GM21528 (cell line): ENCODE results near the gene LTO1.

Source experiments
- ATAC-seq: cut with Tn5 transposase; IDR thresholded peaks from one replicate; pipeline ENCODE4 v1.9.1; 2021; ENCODE audit warnings: mild to moderate bottlenecking, moderate library complexity; ENCODE audit not compliant: unreplicated experiment, low FRiP score

The LTO1 gene

DNA sequence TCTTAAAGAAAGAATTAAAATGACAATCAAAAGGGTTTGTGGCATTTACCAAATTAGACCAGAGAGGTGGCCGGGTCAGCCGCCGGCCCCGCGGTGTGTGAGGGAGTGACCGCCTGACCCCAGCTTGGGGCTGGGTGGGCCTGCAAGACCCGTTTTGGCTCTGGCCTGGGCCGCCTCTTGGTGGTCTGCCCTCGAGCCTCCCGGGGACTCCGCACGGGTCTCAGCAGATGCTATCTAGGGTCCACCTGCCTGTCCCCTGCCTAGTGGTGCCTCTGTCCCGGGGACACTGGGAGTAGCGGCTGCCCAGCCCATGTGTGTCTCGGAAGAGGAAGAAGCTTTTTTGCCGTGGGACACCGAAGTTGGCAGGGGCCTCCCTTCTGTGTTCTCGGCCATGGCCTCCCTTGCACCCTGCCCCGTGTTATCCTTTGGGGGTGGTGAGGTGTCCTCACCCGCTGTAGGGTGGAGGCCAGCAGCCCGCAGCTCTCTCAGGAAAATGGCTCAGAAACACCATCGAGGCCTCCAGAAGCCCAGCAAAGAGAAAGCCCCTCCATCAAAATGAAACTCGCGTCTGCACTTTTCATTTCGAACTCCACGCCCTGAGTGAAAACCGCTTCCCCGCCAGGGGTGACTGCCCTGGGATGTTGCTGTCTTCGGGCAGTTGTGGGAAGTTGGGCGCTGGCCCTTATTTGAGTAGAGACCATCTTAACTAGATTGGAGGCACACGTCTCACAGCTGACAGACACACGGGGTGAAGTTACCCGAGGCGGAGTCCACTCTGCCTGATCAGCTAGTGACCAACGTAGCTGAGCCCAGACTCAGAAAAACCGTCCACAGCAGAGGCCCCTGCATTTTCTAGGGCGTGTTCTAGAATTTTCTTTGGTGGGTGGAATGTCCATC is 26.2 kb downstream of the LTO1 start:
- no peak for ATAC-seq

DNA sequence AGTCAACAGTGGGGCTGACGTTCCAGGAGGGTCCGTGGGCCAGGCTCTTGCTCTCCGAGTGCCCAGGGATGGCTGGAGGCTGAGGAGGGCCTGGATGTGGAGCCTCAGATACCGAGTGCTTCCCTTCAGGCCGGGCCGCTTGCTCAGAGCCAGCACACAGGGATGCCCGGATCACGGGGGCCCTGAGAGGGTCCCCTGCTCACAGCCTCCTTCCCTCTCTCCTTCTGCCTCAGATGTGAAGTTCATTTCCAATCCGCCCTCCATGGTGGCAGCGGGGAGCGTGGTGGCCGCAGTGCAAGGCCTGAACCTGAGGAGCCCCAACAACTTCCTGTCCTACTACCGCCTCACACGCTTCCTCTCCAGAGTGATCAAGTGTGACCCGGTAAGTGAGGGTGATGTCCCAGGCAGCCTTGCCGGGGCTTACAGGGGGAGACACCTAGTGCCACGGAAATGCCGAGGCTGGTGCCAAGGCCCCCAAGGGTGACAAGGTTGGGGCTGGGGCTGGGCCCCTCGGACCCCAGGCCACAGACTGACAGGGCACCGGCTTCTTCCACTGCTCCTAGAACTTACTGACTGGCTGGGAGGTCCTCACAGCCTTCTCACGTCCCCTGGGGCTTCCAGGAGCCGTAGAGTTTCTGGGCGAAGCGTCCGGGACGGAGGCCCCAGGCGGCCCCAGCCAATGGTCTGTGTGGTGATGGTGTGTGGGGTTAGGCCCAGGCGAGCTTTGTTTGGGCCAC is 27.2 kb downstream of the LTO1 start:
- ATAC-seq = no peak

GRCh38 chr11:69647390-69647748 is 27.8 kb downstream of the LTO1 start:
- ATAC-seq = no peak

- no peak for ATAC-seq
Measured at GRCh38 chr11:69646493-69647389, 28.4 kb downstream of the LTO1 start.

DNA sequence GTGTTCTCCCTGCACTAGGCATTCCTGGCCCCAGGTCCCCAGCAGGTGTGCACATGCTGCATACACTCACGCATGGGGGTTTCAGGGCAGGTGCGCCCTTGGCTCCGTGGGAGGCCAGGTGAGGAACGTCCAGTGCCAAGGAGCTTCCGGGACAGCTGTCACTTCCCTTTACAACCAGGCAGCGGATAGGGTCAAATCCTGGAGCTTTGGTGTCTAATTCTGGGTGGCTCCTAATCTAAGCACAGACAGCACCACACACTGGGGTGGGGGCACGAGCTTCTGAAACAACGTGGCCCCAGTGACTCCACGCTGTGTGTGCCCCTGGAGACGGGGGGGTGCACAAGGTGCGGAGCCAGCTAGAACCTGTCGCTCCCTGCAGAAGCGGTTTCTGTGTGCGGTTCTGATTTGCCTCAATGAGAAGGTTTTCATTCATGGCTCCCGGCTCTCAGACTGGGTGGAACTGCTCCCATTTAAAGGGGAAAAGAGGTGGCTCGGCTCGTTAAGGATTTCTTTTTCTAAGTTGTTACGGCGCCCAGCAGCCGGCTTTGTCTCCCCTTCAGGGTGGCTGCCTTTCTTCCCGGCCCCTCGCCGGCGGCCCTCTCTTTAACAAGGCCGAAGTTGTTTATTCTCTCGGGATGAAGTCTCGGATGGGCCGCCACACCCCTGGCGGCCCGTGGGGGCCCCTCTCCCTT is 29.2 kb downstream of the LTO1 start:
- no peak for ATAC-seq

DNA sequence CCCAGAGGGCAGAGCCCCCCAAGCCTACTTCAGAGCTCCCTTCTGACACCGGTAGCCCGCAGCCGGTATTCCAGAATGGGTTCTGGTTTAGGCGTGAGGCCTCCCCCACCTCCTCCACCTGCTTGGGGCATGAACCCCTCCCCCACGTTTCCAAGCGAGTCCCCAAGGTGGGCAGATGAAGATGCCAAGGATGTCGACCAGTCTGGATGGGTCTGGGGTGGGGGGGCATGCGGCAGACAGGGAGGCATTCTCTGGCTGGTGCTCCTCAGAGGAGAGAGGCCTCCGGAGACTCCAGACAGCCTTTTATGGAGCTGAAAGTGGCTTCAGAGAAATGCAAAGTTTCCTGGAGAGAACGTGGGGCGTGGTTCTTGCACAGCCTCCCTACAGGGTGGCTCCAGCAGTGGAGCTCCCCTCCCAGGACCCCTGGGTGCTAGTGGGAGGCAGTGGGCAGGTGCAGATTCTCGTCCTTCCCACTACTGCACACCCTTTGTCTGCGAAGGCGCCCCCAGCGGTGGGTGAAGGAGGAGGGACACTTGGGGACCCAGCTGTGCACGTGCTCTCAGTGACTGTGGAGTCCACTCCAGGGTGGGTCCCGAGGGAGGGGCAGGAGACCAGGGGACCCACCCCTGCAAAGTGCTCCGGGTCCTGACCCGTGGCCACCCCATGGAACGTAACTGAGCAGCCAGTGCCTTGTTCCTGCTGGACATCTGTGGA is 30.0 kb downstream of the LTO1 start:
- ATAC-seq = no peak

DNA sequence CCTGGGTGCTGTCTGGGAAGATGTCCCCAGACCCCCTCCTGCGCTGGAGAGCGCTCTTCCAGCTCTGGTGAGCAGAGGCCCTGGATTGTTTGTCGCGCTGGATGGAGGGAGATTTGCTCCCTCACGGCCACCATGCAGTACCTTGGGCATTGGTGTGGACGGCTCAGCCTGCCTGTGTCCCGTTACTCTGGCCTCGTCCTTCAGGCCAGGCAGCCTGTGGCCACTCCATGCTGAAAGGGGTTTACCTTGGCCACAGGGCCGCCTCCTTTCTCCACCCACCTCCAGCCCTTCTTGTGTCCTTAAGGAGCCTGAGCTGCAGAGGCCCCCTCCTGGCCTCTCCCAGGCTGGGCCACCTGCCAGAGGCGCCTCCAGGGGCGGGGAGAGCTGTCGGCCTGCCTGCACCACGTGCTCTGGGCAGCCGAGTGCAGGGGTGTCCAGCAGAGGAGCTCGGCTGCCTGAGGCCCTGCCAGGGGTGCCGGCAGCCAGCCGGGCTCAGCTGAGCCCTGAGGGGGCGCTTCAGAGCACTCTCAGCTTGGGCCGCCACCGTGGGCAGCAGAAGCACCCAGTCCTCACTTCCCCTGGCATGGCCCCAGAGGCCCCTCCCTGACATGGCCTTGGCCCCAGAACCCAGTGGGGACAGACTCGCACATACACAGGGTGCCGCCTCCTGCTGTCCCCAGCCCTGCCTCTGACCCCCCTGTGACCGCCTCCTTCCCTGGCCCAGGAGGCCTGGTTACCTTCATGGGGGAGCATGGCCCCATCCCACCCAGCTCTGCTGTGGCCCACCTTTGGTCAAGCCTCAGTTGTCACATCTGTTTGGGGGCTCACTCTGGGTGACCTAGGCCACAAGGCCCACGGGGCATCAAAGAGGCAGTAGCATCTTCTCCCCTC is 30.8 kb downstream of the LTO1 start:
- ATAC-seq = no peak

- ATAC-seq = no peak
Measured at GRCh38 chr11:69643646-69644045, 31.5 kb downstream of the LTO1 start.

DNA sequence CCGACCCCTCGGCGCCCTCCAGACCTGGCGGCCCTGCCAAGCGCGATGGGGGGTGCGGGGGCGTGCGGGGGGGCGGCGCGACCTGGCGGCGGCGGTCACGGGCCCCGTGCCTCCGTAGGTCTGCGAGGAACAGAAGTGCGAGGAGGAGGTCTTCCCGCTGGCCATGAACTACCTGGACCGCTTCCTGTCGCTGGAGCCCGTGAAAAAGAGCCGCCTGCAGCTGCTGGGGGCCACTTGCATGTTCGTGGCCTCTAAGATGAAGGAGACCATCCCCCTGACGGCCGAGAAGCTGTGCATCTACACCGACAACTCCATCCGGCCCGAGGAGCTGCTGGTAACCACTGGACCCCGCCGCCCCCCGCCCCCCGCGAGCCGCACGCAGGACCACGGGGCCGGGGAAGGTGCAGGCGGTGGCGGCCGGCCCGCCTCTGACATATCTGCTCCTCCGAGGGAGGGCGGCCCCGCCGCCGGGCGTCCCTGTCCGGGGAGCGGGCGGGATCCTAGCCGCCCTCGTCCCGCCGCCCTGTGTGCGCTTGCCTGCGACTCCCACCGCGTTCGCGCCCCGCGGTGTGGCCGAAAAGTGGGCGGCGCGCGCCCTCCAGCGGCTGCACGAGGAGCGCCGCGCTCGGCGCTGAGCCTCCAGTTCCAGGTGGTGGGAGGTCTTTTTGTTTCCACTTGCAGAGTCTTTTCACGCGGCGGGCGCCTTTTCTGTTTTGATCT is 32.1 kb downstream of the LTO1 start:
- ATAC-seq = no peak

DNA sequence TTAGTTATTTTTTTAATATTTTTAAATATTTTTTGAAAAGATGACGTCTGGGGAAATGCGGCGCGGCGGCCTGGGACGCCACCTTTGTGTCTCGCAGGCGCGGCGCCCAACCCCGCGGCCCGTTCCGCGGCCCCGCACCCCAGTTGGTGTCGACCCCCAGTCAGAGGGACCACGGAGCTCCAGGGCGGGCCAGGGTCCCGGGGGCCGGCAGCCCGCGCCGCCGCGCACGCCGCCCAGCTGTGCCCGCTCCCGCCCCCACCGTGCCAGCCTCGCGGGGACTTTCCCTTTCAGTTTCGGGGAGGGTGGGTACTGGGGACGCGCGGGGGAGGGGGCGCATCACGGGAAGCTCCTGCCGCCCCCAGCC is 32.6 kb downstream of the LTO1 start:
- no peak for ATAC-seq

GRCh38 chr11:69641681-69642548 is 33.2 kb downstream of the LTO1 start:
- ATAC-seq = no peak

DNA sequence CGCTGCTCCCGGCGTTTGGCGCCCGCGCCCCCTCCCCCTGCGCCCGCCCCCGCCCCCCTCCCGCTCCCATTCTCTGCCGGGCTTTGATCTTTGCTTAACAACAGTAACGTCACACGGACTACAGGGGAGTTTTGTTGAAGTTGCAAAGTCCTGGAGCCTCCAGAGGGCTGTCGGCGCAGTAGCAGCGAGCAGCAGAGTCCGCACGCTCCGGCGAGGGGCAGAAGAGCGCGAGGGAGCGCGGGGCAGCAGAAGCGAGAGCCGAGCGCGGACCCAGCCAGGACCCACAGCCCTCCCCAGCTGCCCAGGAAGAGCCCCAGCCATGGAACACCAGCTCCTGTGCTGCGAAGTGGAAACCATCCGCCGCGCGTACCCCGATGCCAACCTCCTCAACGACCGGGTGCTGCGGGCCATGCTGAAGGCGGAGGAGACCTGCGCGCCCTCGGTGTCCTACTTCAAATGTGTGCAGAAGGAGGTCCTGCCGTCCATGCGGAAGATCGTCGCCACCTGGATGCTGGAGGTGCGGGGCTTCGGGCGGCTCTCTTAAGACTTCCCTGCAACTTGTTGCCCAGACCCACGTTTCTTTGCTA is 34.1 kb downstream of the LTO1 start, which contains the start of gene CCND1:
Gene CCND1, plus strand, starts transcription at position 162 of the 587 bp plus-strand sequence. Its CDS starts 158 bp downstream, at position 320.
- no peak for ATAC-seq

DNA sequence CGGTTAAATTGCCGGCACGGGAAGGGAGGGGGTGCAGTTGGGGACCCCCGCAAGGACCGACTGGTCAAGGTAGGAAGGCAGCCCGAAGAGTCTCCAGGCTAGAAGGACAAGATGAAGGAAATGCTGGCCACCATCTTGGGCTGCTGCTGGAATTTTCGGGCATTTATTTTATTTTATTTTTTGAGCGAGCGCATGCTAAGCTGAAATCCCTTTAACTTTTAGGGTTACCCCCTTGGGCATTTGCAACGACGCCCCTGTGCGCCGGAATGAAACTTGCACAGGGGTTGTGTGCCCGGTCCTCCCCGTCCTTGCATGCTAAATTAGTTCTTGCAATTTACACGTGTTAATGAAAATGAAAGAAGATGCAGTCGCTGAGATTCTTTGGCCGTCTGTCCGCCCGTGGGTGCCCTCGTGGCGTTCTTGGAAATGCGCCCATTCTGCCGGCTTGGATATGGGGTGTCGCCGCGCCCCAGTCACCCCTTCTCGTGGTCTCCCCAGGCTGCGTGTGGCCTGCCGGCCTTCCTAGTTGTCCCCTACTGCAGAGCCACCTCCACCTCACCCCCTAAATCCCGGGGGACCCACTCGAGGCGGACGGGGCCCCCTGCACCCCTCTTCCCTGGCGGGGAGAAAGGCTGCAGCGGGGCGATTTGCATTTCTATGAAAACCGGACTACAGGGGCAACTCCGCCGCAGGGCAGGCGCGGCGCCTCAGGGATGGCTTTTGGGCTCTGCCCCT is 34.7 kb downstream of the LTO1 start:
- no peak for ATAC-seq

DNA sequence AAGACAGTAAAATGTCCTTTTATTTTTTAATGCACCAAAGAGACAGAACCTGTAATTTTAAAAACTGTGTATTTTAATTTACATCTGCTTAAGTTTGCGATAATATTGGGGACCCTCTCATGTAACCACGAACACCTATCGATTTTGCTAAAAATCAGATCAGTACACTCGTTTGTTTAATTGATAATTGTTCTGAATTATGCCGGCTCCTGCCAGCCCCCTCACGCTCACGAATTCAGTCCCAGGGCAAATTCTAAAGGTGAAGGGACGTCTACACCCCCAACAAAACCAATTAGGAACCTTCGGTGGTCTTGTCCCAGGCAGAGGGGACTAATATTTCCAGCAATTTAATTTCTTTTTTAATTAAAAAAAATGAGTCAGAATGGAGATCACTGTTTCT is 35.3 kb downstream of the LTO1 start:
- ATAC-seq = no peak

DNA sequence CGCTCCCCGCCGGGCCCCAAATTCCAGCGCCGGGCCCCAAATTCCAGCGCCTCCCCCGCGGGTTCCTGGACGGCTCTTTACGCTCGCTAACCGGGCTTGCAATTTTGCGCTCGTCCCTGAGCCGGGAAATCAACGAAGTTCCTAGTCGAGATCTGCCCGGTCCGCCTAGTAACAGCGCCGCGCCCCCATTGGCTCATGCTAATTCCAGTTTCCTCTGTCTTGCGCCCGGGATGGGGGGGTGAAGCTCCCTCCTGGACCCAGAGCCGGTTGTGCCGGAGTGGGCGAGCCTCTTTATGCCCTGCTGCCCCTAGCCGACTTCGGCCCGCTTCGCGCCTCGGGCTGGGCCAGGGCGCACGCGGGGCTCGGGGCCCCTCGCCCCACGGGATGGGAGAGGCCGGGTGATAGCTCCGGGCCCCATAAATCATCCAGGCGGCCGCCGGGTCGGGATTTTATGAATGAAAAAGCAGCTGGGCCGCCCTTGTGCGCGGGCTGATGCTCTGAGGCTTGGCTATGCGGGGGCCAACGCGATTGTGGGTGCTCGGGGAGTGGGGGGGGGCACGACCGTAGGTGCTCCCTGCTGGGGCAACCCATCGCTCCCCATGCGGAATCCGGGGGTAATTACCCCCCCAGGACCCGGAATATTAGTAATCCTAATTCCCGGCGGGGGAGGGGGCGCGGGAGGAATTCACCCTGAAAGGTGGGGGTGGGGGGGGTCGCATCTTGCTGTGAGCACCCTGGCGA is 36.0 kb downstream of the LTO1 start:
- no peak for ATAC-seq
